Coronary artery (tissue), 2 donors: ENCODE results near the gene AKR1B1.

ENCODE experiments used
- DNase-seq: peaks from one replicate; pipeline ENCODE4 v3.0.0-alpha.2; 2017; ENCODE audit warnings: low spot score
- H3K27ac ChIP-seq, 2 donors: fragments of 200-600 bp; sonication (generic); one replicate each; pipeline ENCODE4 v1.5.1; 2016 to 2019
- H3K4me3 ChIP-seq: fragments of 200-600 bp; sonication (generic); 2 replicates; pipeline ENCODE4 v1.5.1; 2016; ENCODE audit warnings: mild to moderate bottlenecking, moderate library complexity
- TF ChIP-seq, protein P1 (sequence below): fragments of 200-600 bp; sonication (generic); IDR thresholded peaks from one replicate; pipeline ENCODE4 v1.5.1; 2019; ENCODE audit warnings: antibody characterized with exemption

The AKR1B1 gene

DNA sequence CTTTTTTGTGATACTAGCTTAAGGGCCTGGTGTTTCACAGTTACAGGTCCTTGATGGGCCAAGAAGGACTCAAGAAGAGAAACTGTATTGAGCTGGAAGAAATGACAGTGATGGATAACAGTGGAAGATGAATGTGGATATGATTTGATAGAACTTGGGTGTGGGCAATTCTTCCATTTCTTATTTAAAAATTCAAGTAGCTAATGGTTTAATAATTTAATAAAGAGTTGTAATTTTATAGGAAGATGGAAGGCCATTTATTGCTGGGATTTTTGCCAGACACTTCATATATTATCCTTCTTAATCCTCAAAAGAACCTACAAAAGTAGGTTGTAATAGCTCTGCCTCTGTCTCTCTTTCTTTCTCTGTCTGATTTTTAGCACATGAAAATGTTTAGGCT lies 21.3 kb upstream of the AKR1B1 start:
- TF ChIP-seq, protein P1, sequence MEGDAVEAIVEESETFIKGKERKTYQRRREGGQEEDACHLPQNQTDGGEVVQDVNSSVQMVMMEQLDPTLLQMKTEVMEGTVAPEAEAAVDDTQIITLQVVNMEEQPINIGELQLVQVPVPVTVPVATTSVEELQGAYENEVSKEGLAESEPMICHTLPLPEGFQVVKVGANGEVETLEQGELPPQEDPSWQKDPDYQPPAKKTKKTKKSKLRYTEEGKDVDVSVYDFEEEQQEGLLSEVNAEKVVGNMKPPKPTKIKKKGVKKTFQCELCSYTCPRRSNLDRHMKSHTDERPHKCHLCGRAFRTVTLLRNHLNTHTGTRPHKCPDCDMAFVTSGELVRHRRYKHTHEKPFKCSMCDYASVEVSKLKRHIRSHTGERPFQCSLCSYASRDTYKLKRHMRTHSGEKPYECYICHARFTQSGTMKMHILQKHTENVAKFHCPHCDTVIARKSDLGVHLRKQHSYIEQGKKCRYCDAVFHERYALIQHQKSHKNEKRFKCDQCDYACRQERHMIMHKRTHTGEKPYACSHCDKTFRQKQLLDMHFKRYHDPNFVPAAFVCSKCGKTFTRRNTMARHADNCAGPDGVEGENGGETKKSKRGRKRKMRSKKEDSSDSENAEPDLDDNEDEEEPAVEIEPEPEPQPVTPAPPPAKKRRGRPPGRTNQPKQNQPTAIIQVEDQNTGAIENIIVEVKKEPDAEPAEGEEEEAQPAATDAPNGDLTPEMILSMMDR = no peak
- H3K27ac ChIP-seq = no peak overlapping the region
- no peak overlapping the region for H3K4me3 ChIP-seq
- no peak for DNase-seq

DNA sequence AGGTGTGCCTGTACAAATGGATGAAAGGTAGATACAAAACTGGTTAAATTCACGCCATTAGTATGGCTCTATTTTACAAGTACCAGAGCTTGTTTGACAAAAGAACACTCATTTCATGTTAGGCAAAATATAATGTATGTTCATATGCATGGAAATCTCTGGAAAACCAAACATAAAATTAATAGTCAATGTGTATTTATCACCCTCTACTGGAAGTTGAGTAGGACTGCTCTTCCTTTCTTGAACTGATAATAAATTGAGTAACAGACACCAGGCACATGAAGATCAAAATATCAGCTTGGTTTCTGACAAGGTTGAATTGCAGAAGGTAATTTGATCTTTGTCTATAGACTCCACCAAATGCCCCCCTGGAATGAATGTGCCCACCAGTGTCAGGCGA lies 19.8 kb upstream of the AKR1B1 start:
- Histone ChIP-seq H3K27ac (no peak overlapping the region), H3K4me3 (no peak overlapping the region)
- TF ChIP-seq, protein P1 = no peak
- no peak for DNase-seq

DNA sequence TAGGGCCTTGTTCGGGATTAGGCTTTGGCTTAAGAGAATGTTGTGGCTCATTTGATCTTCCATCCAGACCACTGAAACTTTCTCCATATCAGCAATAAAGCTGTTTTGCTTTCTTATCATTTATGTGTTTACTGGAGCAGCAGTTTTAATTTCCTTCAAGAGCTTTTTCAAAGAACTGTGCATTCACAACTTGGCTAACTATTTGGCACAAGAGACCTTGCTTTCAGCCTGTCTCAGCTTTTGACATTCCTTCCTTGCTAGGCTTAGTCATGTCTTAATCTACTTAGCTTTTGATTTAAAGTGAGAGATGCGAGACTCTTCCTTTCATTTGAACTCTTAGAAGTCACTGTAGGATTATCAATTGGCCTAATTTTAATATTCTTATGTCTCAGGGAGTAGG lies 19.1 kb upstream of the AKR1B1 start:
- no peak for DNase-seq
- no peak overlapping the region for H3K4me3 ChIP-seq
- no peak overlapping the region for H3K27ac ChIP-seq
- TF ChIP-seq, protein P1 = no peak

DNA sequence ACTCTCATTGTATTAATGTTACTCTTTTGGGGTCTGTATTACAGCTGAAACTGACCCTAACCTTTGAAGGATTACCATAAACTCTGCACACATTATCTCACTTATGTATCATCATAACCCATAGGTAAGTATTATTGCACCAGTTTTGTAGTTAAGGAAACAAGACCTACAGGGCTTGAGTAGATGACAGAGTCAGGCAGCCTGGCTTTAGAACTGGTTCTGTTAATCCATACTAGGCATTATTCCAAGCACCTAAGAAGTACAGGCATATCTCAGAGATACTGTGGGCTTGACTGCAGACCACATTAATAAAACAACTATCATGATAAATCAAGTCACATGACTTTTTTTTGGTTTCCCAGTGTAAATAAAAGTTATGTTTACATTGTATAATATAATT lies 17.1 kb upstream of the AKR1B1 start:
- no peak overlapping the region for H3K4me3 ChIP-seq
- TF ChIP-seq, protein P1 = no peak
- DNase-seq = no peak
- H3K27ac ChIP-seq = no peak overlapping the region

DNA sequence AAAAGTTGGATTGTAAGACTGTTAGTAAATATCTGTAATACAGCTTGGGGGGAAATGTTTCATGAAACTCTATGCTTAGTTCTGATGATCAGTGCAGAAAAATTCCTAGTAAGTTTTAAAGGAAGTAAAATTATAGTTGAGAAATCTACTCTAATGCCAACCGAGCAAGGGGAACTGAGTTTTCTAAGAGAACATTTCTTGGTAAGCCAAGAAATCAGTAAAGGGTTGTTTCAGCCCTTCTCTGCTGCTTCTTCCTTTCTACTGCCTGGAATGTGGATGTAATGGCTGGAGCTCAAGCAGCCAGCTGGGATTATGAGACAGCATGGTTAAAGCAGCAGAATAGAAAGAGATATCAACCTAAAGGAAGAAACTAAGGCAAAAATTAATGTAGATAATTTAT lies 15.9 kb upstream of the AKR1B1 start:
- Histone ChIP-seq H3K27ac (peak overlapping the region in 1 of 2 donors; percentile 30), H3K4me3 (no peak overlapping the region)
- TF ChIP-seq, protein P1 = no peak

DNA sequence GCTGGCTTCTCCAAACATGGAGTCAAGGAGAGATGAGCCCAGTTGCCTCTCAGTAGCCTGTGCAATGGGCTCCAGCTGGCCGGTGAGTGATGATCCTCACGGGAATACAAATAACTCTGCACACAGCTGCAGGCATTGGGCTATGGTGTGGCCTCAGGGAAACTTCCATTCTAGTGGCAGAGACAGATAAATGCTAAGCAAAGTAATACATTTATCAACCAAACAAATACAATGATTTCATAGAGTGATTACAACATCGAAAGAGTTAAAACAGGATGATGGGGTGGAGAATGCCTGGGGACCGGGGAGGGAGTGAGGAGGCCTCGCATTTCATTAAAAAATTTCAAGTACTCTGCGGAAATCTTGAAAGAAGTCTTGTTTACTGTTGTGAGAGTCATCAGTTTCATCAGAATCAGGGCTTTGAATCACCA lies 15.0 kb upstream of the AKR1B1 start:
- no peak overlapping the region for H3K27ac ChIP-seq
- no peak for DNase-seq

More for the DNA sequence above, 15.9 kb upstream of the AKR1B1 start:
- no peak for DNase-seq

DNA sequence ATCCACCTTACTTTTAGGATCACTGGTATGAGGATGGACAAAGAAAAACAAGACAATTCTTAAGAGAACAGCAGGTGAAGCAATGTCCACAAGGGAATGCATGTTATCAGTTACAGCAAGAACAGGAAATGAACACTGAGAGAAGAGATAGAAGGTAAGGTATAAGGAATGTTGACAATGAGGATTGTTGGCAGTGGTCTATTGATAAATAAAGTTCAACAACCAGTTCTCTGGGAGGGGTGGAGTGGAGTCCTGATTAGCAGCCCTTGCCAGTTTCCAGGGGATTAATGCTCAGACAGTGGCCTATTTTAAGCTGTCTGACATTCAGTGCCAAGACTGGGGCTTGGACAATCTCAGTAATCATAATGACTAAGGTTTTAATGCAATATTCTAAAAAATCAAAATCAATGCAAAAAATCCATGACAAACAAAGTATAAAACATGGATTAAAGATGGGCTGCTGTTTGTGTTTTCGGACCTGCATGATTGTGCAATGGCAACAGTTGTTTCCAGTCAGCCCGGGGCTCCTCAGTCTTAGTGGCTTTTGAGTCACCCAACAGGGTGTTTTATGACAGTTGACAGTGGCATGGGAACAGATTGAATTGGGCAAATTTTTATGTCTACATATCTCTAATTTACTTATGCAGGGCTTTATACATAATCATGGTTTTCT lies 13.8 kb upstream of the AKR1B1 start:
- TF ChIP-seq, protein P1 = no peak
- no peak overlapping the region for H3K4me3 ChIP-seq
- no peak overlapping the region for H3K27ac ChIP-seq
- DNase-seq = no peak

More for the DNA sequence above, 15.0 kb upstream of the AKR1B1 start:
- no peak overlapping the region for H3K4me3 ChIP-seq
- TF ChIP-seq, protein P1 = no peak
